Fibroblast of peridontal ligament (primary cell): ENCODE measurements around the gene WIPF1.

ENCODE experiments used
- DNase-seq: peaks from one replicate; pipeline ENCODE4 v3.0.0-alpha.2; 2010; ENCODE audit errors: extremely low read depth

WIPF1 gene

DNA sequence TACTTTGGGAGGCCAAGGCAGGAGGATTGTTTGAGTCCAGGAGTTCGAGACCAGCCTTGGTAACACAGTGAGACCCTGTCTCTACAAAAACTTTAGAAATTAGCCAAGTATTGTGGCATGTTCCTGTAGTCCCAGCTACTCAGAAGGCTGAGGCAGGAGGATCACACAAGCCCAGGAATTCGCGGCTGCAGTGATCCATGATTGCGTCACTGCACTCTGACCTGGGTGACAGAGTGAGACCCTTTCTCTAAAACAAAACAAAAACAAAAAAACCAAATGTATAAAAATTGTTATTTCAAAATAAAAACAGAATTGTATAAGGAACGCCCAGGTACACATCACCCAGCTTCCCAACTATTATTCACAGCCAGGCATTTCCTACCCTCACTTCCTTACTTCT lies 56.7 kb downstream of the WIPF1 start:
- DNase-seq, result no peak

GRCh38 chr2:174535757-174536703 lies 61.6 kb downstream of the WIPF1 start:
- no peak for DNase-seq

- DNase-seq, result no peak
Measured at GRCh38 chr2:174535083-174535482, 62.5 kb downstream of the WIPF1 start.

- DNase-seq, result no peak
Measured at GRCh38 chr2:174529916-174530315, 67.7 kb downstream of the WIPF1 start.

GRCh38 chr2:174527959-174528358 lies 69.6 kb downstream of the WIPF1 start:
- no peak for DNase-seq

GRCh38 chr2:174527101-174527721 lies 70.4 kb downstream of the WIPF1 start:
- DNase-seq, result no peak

- DNase-seq, result no peak
Measured at GRCh38 chr2:174524527-174524926, 73.1 kb downstream of the WIPF1 start.

GRCh38 chr2:174522553-174522952 lies 75.1 kb downstream of the WIPF1 start:
- peak; percentile 49 for DNase-seq

DNA sequence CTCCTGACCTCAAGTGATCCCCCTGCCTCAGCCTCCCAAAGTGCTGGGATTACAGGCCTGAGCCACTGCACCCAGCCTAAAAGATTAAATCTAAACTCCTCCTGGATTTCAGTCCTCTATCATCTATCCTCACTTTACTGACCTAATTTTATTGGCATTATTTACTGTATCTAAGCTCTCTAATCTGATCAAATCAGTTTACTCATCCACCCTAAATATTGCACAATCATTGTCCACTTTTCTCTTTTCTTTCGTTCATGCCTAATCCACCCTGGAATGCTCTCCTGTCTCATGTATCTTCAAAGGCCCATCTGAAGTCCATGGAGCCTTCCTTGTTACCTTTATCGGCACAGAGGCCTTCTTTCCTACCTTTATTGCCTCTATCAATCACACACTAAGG lies 79.2 kb downstream of the WIPF1 start:
- DNase-seq, result no peak

DNA sequence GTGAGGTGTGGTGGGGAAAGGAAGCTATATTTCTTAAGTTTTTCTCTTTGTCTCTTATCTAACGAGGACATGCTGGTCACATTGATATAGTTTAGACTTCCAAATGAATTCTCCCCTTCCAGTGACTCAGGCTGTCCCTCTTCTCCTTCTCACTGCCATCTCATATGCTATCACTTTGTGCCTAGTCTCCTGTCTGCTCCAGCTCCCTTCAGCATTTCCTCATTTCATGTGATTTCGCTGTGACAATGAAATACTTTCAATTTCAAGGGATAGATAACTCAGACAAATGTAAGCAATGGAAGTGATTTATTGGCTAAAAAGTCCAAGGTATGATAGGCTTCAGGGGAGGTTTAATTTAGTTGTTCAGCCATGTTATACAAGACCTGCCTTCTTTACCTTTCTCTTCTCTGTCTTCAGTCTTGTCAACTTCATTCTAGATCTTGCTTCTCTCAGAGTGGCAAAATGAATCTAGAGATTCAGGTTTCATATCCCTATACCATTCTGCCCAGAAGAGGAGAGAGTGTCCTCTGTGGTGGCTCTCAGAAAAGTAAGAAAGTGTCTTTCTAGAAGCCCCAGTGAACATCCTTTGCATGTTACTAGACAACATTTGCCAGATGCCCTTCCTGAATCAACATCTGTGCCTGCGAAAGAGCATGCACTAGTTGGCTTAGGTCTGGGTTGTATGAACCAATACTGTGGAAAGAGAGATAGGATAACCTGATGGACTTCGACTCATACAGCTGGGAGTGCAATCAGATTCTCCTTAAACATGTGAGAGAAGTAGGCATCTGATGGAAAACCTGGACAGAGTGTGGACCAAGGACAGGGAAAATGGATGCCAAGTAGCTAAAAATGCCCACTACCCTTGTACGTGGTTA lies 80.9 kb downstream of the WIPF1 start:
- DNase-seq, result no peak

DNA sequence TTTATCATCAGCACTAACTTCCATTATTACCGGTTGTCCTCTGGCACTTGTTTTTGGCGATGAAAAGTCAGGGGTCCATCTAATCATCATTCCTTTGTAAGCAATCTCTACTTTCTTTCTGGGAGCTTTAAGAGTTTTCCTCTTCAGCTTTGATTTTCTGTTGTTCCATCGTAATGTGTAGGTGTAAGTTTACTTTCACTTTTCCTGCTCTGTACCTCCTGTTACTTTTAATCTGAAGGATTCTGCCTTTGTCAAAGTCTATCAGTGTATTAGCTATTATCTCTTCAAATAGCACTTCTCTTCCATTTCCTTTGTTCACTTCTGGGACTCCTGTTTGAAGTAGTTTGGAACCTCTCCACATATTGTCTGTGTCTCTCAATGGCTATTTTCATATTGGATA lies 85.3 kb downstream of the WIPF1 start:
- DNase-seq, result no peak

- DNase-seq, result no peak
Measured at GRCh38 chr2:174511580-174512260, 85.9 kb downstream of the WIPF1 start.

DNA sequence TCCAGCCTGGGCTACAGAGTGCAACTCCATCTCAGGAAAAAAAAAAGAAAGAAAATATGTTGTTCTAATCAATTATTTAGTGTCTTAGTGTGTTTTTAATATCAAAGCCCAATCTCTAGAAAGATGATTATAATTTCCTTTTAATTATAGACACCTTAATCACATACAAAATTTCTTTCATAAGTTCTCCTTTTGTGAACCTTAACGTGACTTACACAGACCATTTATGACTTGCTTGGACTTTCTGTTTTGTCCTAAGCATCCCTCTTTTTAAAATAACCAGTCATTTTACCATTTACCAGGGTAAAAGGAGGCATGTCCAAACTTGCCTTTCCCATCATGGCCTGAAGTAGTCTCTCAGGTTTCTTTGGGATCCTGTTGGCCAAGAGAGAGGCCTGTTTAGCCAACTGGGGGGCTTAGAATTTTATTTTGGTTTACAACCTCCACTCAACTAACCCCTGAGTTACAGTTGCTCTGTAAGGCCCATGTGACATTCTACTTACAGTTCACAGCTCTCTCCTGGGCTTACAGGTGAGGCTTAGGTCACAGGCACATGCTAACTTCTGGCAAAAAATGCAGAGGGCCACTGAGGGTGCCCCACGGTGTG lies 86.9 kb downstream of the WIPF1 start:
- DNase-seq, result peak; percentile 12
